Measurements from ENCODE around the gene IQGAP2. TPM values are rescaled to one million over a fixed set of nuclear protein-coding genes. Genes with fewer than 3 reads are reported as not detected.

The IQGAP2 gene
- total and polyA plus RNA-seq, 2 of the 8 experiments (the other 6 are each of a cell fraction or from before 2014, with no cell fraction given): 19.7 to 66.0 TPM

DNA sequence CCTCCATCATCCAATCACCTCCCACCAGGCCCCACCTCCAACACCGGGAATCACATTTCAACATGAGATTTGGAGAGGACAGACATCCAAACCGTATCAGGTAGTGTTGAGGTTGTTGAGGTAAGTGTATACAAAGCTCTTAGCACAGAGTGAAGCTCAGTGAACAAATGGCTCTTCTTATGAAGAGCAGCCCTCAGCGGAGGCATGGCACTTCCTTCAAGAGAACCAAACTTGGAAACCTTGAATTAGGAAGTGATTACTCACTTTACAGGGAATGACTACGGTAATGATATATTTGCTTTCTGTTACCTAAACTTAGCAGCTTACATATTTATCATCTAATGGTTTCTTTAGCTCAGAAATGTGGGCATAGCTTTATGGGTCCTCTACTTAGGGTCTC, 92.8 kb downstream of the IQGAP2 start:
- no peak for FAIRE-seq
- Histone ChIP-seq H4K20me1 (replicated peaks in 1 of 2; ENCODE audit: control insufficient read depth in 1 of 2, insufficient read depth in 2 of 2, low read length in 2 of 2) (peaks cover 0 to 2% of the 10 kb centered on the region in 2 experiments), H2AFZ (ENCODE audit: low read length) (no peak overlapping the region)
- TF ChIP-seq BACH1 (IDR thresholded peaks at IDR 0.05; ENCODE audit: low read length): no peak
- no peak for TF ChIP-seq KDM5A (IDR thresholded peaks at IDR 0.05; ENCODE audit: low read length)
- no peak for TF ChIP-seq SAP30 (IDR thresholded peaks at IDR 0.05; ENCODE audit: insufficient read depth, insufficient replicate concordance, low read length)
- TF ChIP-seq ATF2 (IDR thresholded peaks at IDR 0.05; ENCODE audit: low read length): no peak
- TF ChIP-seq PHF8 (conservative IDR thresholded peaks at IDR 0.05; ENCODE audit: low read depth, low read length): no peak
- no peak for TF ChIP-seq SUZ12 (IDR thresholded peaks at IDR 0.05; ENCODE audit: low read length)
- TF ChIP-seq ZNF274 (IDR thresholded peaks at IDR 0.05; ENCODE audit: borderline replicate concordance, extremely low read depth, low read length): no peak
- TF ChIP-seq EP300 (IDR thresholded peaks at IDR 0.05; ENCODE audit: borderline replicate concordance in 1 of 2, low read depth in 2 of 2, low read length in 2 of 2): no peak
- TF ChIP-seq KDM1A (IDR thresholded peaks at IDR 0.05; ENCODE audit: borderline replicate concordance, low read length): no peak
- no peak for TF ChIP-seq RAD21 (IDR thresholded peaks at IDR 0.05 in 1 of 2, conservative IDR thresholded peaks at IDR 0.05 in 1 of 2; ENCODE audit: low read depth in 2 of 2, low read length in 2 of 2)
- TF ChIP-seq CHD2 (IDR thresholded peaks at IDR 0.05; ENCODE audit: low read length): no peak
- TF ChIP-seq SIRT6 (IDR thresholded peaks at IDR 0.05; ENCODE audit: low read length): no peak

More for the DNA sequence above, 92.8 kb downstream of the IQGAP2 start:
- DNase-seq (ENCODE audit: low read depth in 1 of 2, low spot score in 2 of 2): no peak
- Histone ChIP-seq H4K91ac (replicated peaks; ENCODE audit: insufficient read length, low read length) (no peak overlapping the region), H3K27ac (ENCODE audit: low read depth, low read length) (no peak overlapping the region), H3K4me2 (ENCODE audit: insufficient read depth in 1 of 2, low read depth in 2 of 2, low read length in 2 of 2) (no peak overlapping the region), H4K8ac (ENCODE audit: extremely low read depth, insufficient read depth, low read length) (no peak overlapping the region), H4K5ac (ENCODE audit: insufficient read length, low read depth, low read length) (no peak overlapping the region), H2BK120ac (replicated peaks; ENCODE audit: low read depth, low read length) (no peak overlapping the region), H3K4me3 (ENCODE audit: extremely low read depth in 1 of 4, insufficient read depth in 2 of 4, low read depth in 3 of 4, low read length in 4 of 4) (no peak overlapping the region), H2BK12ac (ENCODE audit: low read depth, low read length) (peak overlapping the region; percentile 76; the same call in 1 of the 2 replicates), H3K18ac (ENCODE audit: extremely low read depth, low read length) (no peak overlapping the region), H3K23me2 (ENCODE audit: low read depth, low read length) (peaks cover 2% of the 10 kb centered on the region; the same call in 1 of the 2 replicates), H3K27me3 (replicated peaks in 1 of 4; ENCODE audit: control insufficient read depth in 3 of 4, extremely low read depth in 1 of 4, insufficient read depth in 3 of 4, low read length in 3 of 4) (no peaks in the 10 kb centered on the region), H3K14ac (ENCODE audit: insufficient read length) (no peak overlapping the region), H3K4ac (replicated peaks; ENCODE audit: insufficient read length, low read depth, low read length) (no peak overlapping the region), H3K4me1 (replicated peaks in 1 of 4; ENCODE audit: control insufficient read depth in 3 of 4, insufficient read depth in 4 of 4, low read length in 3 of 4) (peaks cover 11 to 48% (median 38%) of the 10 kb centered on the region in 4 experiments), H3K23ac (ENCODE audit: insufficient read length) (no peak overlapping the region), H3K9me3 (ENCODE audit: insufficient read depth in 2 of 2, low read depth in 1 of 2, low read length in 1 of 2) (no peaks in the 10 kb centered on the region), H3K79me2 (ENCODE audit: control insufficient read depth in 1 of 2, insufficient read depth in 2 of 2, low read length in 2 of 2) (peaks cover 0 to 36% of the 10 kb centered on the region in 2 experiments; a peak in 3 of 4 replicates), H3K36me3 (ENCODE audit: control insufficient read depth in 2 of 4, insufficient read depth in 4 of 4, low read length in 3 of 4) (no peaks in the 10 kb centered on the region), H2BK5ac (ENCODE audit: low read depth, low read length) (no peak overlapping the region), H2BK20ac (ENCODE audit: low read length) (no peak overlapping the region), H3K79me1 (ENCODE audit: low read depth, low read length) (peaks cover 3% of the 10 kb centered on the region; the same call in 1 of the 2 replicates), H3K56ac (replicated peaks; ENCODE audit: insufficient read length, low read depth, low read length) (no peak overlapping the region), H3K9ac (replicated peaks in 1 of 4; ENCODE audit: extremely low read depth in 1 of 4, low read depth in 3 of 4, low read length in 3 of 4) (no peak overlapping the region), H2BK15ac (ENCODE audit: low read length) (no peak overlapping the region), H2AK5ac (ENCODE audit: low read depth, low read length) (peak overlapping the region; percentile 82; the same call in 1 of the 2 replicates)
- ChIA-PET CTCF (ENCODE audit: partially characterized antibody) (interaction anchor here (0.6 to 3.4 kb wide), 3 partner anchors 9 to 33 kb away, joined by 3 to 24 read pairs (median 4); no protein-coding TSS in a partner anchor), POLR2A (ENCODE audit: partially characterized antibody) (no interaction called here)
- whole genome bisulfite sequencing, 2 experiments (ENCODE audit: extremely low coverage in 1 of 2, insufficient coverage in 1 of 2, insufficient read length in 1 of 2, insufficient replicate concordance in 2 of 2, low coverage in 1 of 2, low lambda C conversion rate in 2 of 2, missing lambda C conversion rate in 1 of 2): 89% methylated on average over 4 of the region's 4 CpGs; no CpG with 5 or more reads in 1 of the 2 experiments

All from H1 (cell line).